ENCODE results near the gene SELENBP1.

The SELENBP1 gene

DNA sequence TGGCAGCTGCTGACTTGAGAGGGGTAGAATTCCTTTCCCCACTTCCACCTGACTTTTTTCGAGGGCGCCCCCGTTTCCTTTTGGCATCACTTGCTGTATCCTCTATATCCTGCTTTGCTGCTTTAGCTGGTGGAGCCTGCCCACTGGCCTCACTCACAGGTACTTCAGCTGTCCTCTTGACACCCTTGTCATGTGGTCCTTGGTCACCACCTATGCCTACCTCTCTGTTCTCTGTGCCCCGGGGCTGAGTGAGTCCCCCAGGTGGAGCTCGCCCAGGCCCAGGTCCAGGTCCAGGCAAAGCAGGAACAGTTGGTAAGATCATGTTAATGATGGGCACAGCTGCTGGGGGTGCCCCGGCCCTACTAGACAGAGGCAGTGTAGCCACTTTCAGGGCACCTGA is 29.9 kb downstream of the SELENBP1 start:
- DNase-seq: no peak

DNA sequence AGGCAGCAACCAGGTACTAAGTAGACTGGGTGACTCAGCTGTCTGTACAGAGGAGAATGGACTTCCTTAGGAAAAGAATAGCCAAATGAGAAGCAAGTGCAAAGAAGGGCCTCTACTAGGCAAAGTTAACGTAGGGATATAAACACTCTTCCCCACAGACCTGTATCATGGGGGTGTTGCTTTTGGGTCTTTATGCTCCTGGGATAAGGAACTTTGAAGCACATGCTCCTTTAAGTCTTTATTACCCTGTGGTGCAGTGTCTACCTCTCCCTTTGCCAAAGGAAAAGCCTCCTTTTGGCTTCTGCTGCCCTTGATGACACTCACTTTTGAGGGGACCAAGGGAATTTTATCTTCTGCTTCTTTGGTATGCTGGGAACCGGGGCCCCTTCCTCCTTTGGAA is 30.5 kb downstream of the SELENBP1 start:
- no peak for DNase-seq

GRCh38 chr1:151340870-151341754 is 31.4 kb downstream of the SELENBP1 start:
- peak; percentile 54 for DNase-seq

- no peak for DNase-seq
Measured at GRCh38 chr1:151336556-151336955, 35.9 kb downstream of the SELENBP1 start.

DNA sequence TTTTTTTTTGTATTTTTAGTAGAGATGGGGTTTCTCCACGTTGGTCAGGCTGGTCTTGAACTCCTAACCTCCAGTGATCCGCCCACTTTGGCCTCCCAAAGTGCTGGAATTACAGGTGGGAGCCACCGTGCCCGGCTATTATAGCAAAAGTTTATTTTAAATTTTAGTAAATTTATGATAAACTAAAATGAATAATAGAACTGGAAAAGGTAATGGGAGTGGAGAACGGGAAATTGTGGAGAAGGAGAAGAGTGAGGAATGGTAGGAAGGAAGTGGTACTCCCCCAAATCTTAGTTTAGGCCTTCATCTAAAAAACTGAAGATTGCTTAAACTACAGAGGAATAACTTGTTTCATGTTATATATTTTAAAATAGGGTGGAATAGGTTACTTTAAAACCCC is 37.7 kb downstream of the SELENBP1 start:
- no peak for DNase-seq

DNA sequence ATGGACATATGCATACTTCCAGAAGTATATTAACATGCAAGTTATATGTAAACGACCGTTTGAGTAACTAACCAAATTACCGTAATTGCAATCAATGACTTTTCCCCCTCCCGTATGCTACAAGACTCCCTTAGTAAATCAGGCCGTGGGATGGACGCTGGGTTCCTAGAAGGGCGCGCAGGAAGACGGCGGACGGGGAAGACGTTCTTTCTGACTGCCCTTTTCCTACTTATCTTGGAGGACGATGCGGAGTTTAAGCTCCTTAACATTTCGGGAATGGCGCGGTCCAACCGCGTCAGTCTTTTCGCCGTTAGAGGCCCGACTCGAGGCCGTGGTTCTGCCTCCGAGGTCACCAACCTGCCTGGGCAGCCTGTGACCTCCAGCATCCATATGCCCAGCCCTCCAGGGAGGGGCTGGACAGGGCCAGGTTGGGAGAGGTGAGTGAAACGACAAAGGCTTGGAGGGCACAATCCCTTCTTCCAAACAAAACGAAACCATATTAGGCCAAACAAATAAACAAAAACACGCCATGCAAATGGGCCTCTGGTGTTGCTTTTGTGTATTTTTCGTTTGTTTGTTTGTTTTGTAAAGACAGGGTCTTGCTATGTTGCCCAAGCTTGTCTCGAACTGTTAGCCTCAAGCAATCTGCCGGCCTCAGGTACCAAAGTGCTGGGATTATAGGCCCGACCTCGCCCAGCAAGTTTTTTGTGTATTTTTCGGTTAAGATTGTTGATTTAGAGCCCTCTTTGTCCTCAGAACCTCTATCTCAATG is 44.4 kb downstream of the SELENBP1 start:
- DNase-seq: no peak

GRCh38 chr1:151327223-151327902 is 45.1 kb downstream of the SELENBP1 start, which contains the start of gene PI4KB:
PI4KB (minus strand) TSS chr1:151327416; CDS start chr1:151316481, 10,935 bp downstream.
- peak; percentile 84 for DNase-seq

GRCh38 chr1:151326619-151327222 is 45.8 kb downstream of the SELENBP1 start:
- DNase-seq: peak; percentile 51

DNA sequence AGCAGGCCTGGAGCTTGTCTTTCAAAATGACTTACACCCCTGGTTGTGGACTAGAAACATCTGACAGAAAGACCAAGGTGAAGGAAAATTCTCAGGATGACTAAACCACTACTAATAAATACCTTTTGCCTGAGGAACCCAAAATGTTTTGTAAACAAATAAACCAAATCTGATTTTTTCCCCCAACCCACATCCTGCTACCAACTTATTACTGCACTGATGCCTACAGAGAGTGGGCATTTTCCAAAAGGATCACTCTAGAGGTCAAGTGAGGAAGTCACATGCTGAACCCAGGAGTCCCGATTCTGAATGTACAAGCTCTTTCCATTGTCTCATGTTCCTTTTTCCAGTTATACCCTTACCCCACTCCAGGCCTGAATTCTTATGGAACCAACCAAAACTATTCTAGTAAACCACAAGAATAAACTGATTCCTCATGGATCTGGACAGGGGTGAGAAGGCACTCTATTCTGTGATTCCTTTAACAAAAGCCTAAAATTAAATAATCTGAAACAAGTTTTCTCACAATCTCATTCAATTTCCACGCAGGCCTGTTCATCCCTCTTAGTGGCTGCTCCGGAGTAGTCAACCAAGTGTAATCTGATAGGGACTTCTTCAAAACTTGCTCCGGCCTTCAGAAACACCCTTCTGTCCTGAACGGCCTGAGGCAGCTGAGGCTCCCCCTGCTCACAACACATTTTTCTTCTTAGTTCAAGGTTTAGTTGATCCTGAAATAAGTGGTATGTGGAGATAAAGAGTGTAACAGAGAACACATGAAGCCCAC is 46.7 kb downstream of the SELENBP1 start:
- no peak for DNase-seq

DNA sequence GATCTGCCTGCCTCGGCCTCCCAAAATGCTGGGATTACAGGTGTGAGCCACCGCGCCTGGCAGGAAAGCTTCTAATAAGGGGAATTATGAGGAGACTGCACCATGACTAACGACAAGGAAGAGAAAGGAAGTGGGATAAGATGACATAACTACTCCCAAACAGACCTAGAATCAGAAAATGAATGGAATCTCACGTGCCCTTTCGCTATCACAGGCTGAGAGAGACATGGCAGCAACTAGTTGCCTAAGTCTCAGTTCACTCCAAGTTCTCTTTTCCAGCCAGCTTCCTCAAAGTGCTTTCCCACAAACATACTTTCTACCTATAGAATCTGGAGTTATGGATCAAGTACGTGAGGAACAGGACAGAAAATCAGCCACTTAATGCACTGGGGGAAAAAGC is 47.3 kb downstream of the SELENBP1 start:
- no peak for DNase-seq

GRCh38 chr1:151324390-151324930 is 48.0 kb downstream of the SELENBP1 start:
- no peak for DNase-seq

DNA sequence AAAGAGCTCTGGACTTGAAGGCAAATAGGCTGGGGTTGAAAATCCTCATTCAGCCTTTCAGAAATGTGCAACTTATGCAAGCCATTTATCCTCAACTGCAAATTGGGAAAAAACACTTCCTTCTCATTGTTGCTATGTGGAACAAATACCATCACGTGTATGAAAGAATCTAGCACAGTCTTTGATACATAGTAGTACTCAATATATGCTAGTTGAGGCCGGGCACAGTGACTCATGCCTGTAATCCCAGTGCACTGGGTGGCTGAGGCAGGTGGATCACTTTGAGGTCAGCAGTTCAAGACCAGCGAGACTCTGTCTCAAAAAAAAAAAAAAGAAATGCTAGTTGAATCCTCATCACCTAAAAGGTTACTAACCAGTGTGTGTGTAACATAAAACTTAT is 53.5 kb downstream of the SELENBP1 start:
- no peak for DNase-seq

DNA sequence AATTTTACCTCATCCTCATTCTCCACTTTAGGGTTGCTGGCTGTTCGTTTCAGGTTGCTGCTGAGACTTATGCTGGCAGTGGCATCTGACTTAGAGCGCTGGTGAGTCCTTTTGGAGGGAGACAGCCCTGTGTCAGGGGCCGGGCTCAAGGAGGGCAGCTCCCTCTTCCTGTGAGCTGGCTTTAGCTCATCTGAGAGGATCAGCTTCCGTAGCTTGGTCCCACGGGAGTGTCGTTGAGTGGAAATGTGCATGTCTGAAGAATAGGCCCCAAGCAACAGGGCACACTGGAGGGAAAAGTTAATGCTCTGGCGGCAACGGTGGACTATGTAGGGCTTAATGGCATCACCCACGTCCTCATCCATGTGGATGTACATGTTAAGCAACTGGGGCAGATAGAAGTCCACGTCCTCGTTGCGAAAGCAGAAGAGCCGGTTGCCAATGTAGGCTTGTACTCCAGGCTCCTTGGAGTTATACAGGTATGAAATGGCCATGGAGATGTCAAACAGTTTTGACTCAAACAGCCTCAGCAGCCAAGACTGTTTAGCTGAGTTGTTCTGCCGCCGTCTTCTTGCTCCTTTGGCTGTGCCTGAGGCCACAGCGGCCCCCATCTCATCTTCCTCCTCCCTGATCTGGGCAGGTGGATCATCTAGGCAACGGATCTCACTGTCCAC is 56.8 kb downstream of the SELENBP1 start:
- DNase-seq: no peak

Data from activated T-cell treated with anti-CD3 and anti-CD28 coated beads for 4 hours (primary cell).